Measurements from ENCODE around the gene PTPN6.

PTPN6 gene

GRCh38 chr12:6975297-6976032, 24.3 kb downstream of the PTPN6 start:
- no peak overlapping the region for H3K27ac ChIP-seq
- no peak overlapping the region for H3K4me2 ChIP-seq
- peaks cover 67 to 84% (median 78%) of the 10 kb centered on the region in 11 experiments for H3K36me3 ChIP-seq
- no peak overlapping the region for H3K4me3 ChIP-seq
- H3K27me3 ChIP-seq: no peaks in the 10 kb centered on the region
- peak overlapping the region in 2 of 11 experiments; percentile 3 to 30; a peak in 3 of 22 replicates for H3K9ac ChIP-seq
- H3K4me1 ChIP-seq: peaks cover 17 to 27% (median 21%) of the 10 kb centered on the region in 10 experiments; a peak in 19 of 20 replicates
- H4K20me1 ChIP-seq: peaks cover 0 to 33% (median 9%) of the 10 kb centered on the region in 11 experiments; a peak in 9 of 22 replicates
- no peaks in the 10 kb centered on the region for H3K9me3 ChIP-seq (replicated peaks in 1 of 11)
- no peak for TF ChIP-seq Cebpa-rat (IDR thresholded peaks at IDR 0.05)

GRCh38 chr12:6977653-6978052, 26.5 kb downstream of the PTPN6 start:
- Histone ChIP-seq H3K9me3 (replicated peaks in 1 of 11) (no peaks in the 10 kb centered on the region), H3K27ac (no peak overlapping the region), H4K20me1 (peaks cover 0 to 33% (median 10%) of the 10 kb centered on the region in 11 experiments; a peak in 9 of 22 replicates), H3K4me3 (no peak overlapping the region), H3K4me2 (no peak overlapping the region), H3K9ac (no peak overlapping the region), H3K4me1 (peaks cover 3 to 16% (median 8%) of the 10 kb centered on the region in 10 experiments; a peak in 19 of 20 replicates), H3K27me3 (no peaks in the 10 kb centered on the region), H3K36me3 (peaks cover 88 to 100% (median 98%) of the 10 kb centered on the region in 11 experiments)
- no peak for TF ChIP-seq Cebpa-rat (IDR thresholded peaks at IDR 0.05)

GRCh38 chr12:6978188-6978587, 27.0 kb downstream of the PTPN6 start:
- Histone ChIP-seq H3K4me2 (no peak overlapping the region), H3K9ac (no peak overlapping the region), H3K4me3 (no peak overlapping the region), H3K9me3 (replicated peaks in 1 of 11) (no peaks in the 10 kb centered on the region), H3K36me3 (peaks cover 94 to 100% (median 99%) of the 10 kb centered on the region in 11 experiments), H3K27ac (0 out of 22 replicates have a peak overlapping the region, but pooled peaks of 2 of the 11 experiments have one; percentile 8 to 9), H3K4me1 (peaks cover 0 to 10% (median 3%) of the 10 kb centered on the region in 10 experiments; a peak in 12 of 20 replicates), H3K27me3 (no peaks in the 10 kb centered on the region), H4K20me1 (peaks cover 0 to 33% (median 10%) of the 10 kb centered on the region in 11 experiments; a peak in 9 of 22 replicates)
- no peak for TF ChIP-seq Cebpa-rat (IDR thresholded peaks at IDR 0.05)

GRCh38 chr12:6978611-6979011, 27.5 kb downstream of the PTPN6 start:
- H3K4me1 ChIP-seq: peaks cover 0 to 6% (median 0%) of the 10 kb centered on the region in 10 experiments; a peak in 4 of 20 replicates
- no peaks in the 10 kb centered on the region for H3K27me3 ChIP-seq
- peaks cover 0 to 33% (median 10%) of the 10 kb centered on the region in 11 experiments; a peak in 10 of 22 replicates for H4K20me1 ChIP-seq
- peaks cover 98 to 100% (median 100%) of the 10 kb centered on the region in 11 experiments for H3K36me3 ChIP-seq
- no peak overlapping the region for H3K9ac ChIP-seq
- no peaks in the 10 kb centered on the region for H3K9me3 ChIP-seq (replicated peaks in 1 of 11)
- no peak overlapping the region for H3K4me3 ChIP-seq
- TF ChIP-seq Cebpa-rat (IDR thresholded peaks at IDR 0.05): no peak
- H3K27ac ChIP-seq: peak overlapping the region in 3 of 11 experiments; percentile 8 to 24 (median 9); a peak in 1 of 22 replicates
- no peak overlapping the region for H3K4me2 ChIP-seq

GRCh38 chr12:6979021-6979420, 27.9 kb downstream of the PTPN6 start:
- Histone ChIP-seq H3K4me1 (peaks cover 0 to 2% (median 0%) of the 10 kb centered on the region in 10 experiments; a peak in 3 of 20 replicates), H3K27me3 (no peaks in the 10 kb centered on the region), H4K20me1 (peaks cover 0 to 36% (median 10%) of the 10 kb centered on the region in 11 experiments; a peak in 10 of 22 replicates), H3K9me3 (replicated peaks in 1 of 11) (no peaks in the 10 kb centered on the region), H3K4me3 (no peak overlapping the region), H3K9ac (no peak overlapping the region), H3K27ac (peak overlapping the region in 1 of 11 experiments; percentile 24; a peak in 1 of 22 replicates), H3K4me2 (no peak overlapping the region), H3K36me3 (peaks cover 99 to 100% (median 100%) of the 10 kb centered on the region in 11 experiments)
- TF ChIP-seq Cebpa-rat (IDR thresholded peaks at IDR 0.05): no peak

GRCh38 chr12:6979453-6979852, 28.3 kb downstream of the PTPN6 start:
- no peak overlapping the region for H3K27ac ChIP-seq

GRCh38 chr12:6980075-6980474, 28.9 kb downstream of the PTPN6 start:
- Histone ChIP-seq H3K9ac (no peak overlapping the region), H3K4me2 (no peak overlapping the region), H3K9me3 (replicated peaks in 1 of 11) (no peaks in the 10 kb centered on the region), H3K4me1 (no peaks in the 10 kb centered on the region), H3K4me3 (no peak overlapping the region), H3K27ac (no peak overlapping the region), H3K36me3 (peaks cover 96 to 100% (median 100%) of the 10 kb centered on the region in 11 experiments), H4K20me1 (peaks cover 0 to 43% (median 10%) of the 10 kb centered on the region in 11 experiments; a peak in 10 of 22 replicates), H3K27me3 (no peaks in the 10 kb centered on the region)
- no peak for TF ChIP-seq Cebpa-rat (IDR thresholded peaks at IDR 0.05)

More at GRCh38 chr12:6979453-6979852, 28.3 kb downstream of the PTPN6 start:
- Histone ChIP-seq H3K4me2 (no peak overlapping the region), H3K4me1 (no peaks in the 10 kb centered on the region), H3K36me3 (peaks cover 98 to 100% (median 100%) of the 10 kb centered on the region in 11 experiments), H3K27me3 (no peaks in the 10 kb centered on the region), H3K4me3 (no peak overlapping the region), H4K20me1 (peaks cover 0 to 41% (median 10%) of the 10 kb centered on the region in 11 experiments; a peak in 11 of 22 replicates), H3K9me3 (replicated peaks in 1 of 11) (no peaks in the 10 kb centered on the region), H3K9ac (no peak overlapping the region)
- TF ChIP-seq Cebpa-rat (IDR thresholded peaks at IDR 0.05): no peak

GRCh38 chr12:6980740-6981139, 29.6 kb downstream of the PTPN6 start:
- Histone ChIP-seq H3K4me1 (no peaks in the 10 kb centered on the region), H3K9ac (no peak overlapping the region), H3K4me2 (no peak overlapping the region), H3K9me3 (replicated peaks in 1 of 11) (no peaks in the 10 kb centered on the region), H3K4me3 (no peak overlapping the region), H4K20me1 (peaks cover 0 to 43% (median 10%) of the 10 kb centered on the region in 11 experiments; a peak in 10 of 22 replicates), H3K27me3 (no peaks in the 10 kb centered on the region), H3K27ac (no peak overlapping the region), H3K36me3 (peaks cover 90 to 100% (median 99%) of the 10 kb centered on the region in 11 experiments)
- TF ChIP-seq Cebpa-rat (IDR thresholded peaks at IDR 0.05): no peak
